ENCODE data around the gene HMX2. TPM values are rescaled to one million over a fixed set of nuclear protein-coding genes. Genes with fewer than 3 reads are reported as not detected.

HMX2 gene
- total and polyA plus RNA-seq, 7 donors: 0.27 to 0.55 (median 0.36) TPM; not detected in 3

GRCh38 chr10:123140164-123140982, 7.6 kb upstream of the HMX2 start:
- Histone ChIP-seq H3K4me1 (peaks cover 0 to 50% (median 34%) of the 10 kb centered on the region in 4 donors), H3K27me3 (peaks cover 90 to 100% (median 100%) of the 10 kb centered on the region in 3 donors), H3K4me3 (no peak overlapping the region), H3K27ac (no peak overlapping the region), H3K9me3 (no peaks in the 10 kb centered on the region), H3K36me3 (no peaks in the 10 kb centered on the region)
- 2 to 5% methylated on average over 43 of the region's 43 CpGs for WGBS, 2 donors
- intact Hi-C loops (cut with DNase I): no loop called here
- TF ChIP-seq CTCF (IDR thresholded peaks at IDR 0.05) (no peak), POLR2AphosphoS5 (IDR thresholded peaks at IDR 0.05) (no peak), POLR2A (IDR thresholded peaks at IDR 0.05) (no peak), EP300 (IDR thresholded peaks at IDR 0.05) (no peak)
- peak; percentile 58 for DNase-seq

GRCh38 chr10:123140983-123141390, 6.9 kb upstream of the HMX2 start:
- TF ChIP-seq CTCF (IDR thresholded peaks at IDR 0.05): no peak
- TF ChIP-seq POLR2A (IDR thresholded peaks at IDR 0.05): no peak
- TF ChIP-seq EP300 (IDR thresholded peaks at IDR 0.05): no peak
- no peak for TF ChIP-seq POLR2AphosphoS5 (IDR thresholded peaks at IDR 0.05)
- no peak overlapping the region for H3K27ac ChIP-seq
- peak; percentile 52 for DNase-seq
- H3K4me1 ChIP-seq: peaks cover 0 to 47% (median 31%) of the 10 kb centered on the region in 4 donors
- 5 to 6% methylated on average over 6 of the region's 6 CpGs for WGBS, 2 donors
- H3K4me3 ChIP-seq: no peak overlapping the region
- intact Hi-C loops (cut with DNase I): no loop called here
- no peaks in the 10 kb centered on the region for H3K36me3 ChIP-seq
- peaks cover 91 to 100% (median 100%) of the 10 kb centered on the region in 3 donors for H3K27me3 ChIP-seq
- no peaks in the 10 kb centered on the region for H3K9me3 ChIP-seq

- 8 to 20% methylated on average over 38 of the region's 38 CpGs for WGBS, 2 donors
- H3K27me3 ChIP-seq: peaks cover 91 to 100% (median 99%) of the 10 kb centered on the region in 3 donors
- no peak overlapping the region for H3K4me3 ChIP-seq
- peaks cover 0 to 43% (median 23%) of the 10 kb centered on the region in 4 donors for H3K4me1 ChIP-seq
- H3K9me3 ChIP-seq: no peaks in the 10 kb centered on the region
- TF ChIP-seq POLR2A (IDR thresholded peaks at IDR 0.05) (no peak), CTCF (IDR thresholded peaks at IDR 0.05) (no peak), EP300 (IDR thresholded peaks at IDR 0.05) (no peak), POLR2AphosphoS5 (IDR thresholded peaks at IDR 0.05) (no peak)
- DNase-seq: peak; percentile 40
- H3K27ac ChIP-seq: no peak overlapping the region
- H3K36me3 ChIP-seq: no peaks in the 10 kb centered on the region
- intact Hi-C loops (cut with DNase I): no loop called here
These were observed 5.9 kb upstream of the HMX2 start for GRCh38 chr10:123141791-123142700.

- Histone ChIP-seq H3K4me1 (peaks cover 0 to 38% (median 19%) of the 10 kb centered on the region in 4 donors), H3K27ac (no peak overlapping the region), H3K27me3 (peaks cover 92 to 100% (median 99%) of the 10 kb centered on the region in 3 donors), H3K4me3 (no peak overlapping the region), H3K36me3 (no peaks in the 10 kb centered on the region), H3K9me3 (no peaks in the 10 kb centered on the region)
- DNase-seq: peak; percentile 57
- WGBS, 2 donors: 4 to 8% methylated on average over 33 of the region's 33 CpGs
- TF ChIP-seq POLR2AphosphoS5 (IDR thresholded peaks at IDR 0.05): no peak
- no peak for TF ChIP-seq CTCF (IDR thresholded peaks at IDR 0.05)
- no peak for TF ChIP-seq EP300 (IDR thresholded peaks at IDR 0.05)
- TF ChIP-seq POLR2A (IDR thresholded peaks at IDR 0.05): no peak
- intact Hi-C loops (cut with DNase I): no loop called here
These were observed 5.2 kb upstream of the HMX2 start for GRCh38 chr10:123142701-123143161.
